ENCODE measurements around the gene LAIR2. TPM values are rescaled to one million over a fixed set of nuclear protein-coding genes. Genes with fewer than 3 reads are reported as not detected.

Gene LAIR2
- total and polyA plus RNA-seq, 2 experiments from 2014 or later = not detected

- DNase-seq (ENCODE audit: low spot score) (no peak), ATAC-seq (no peak)
- H2AFZ ChIP-seq = peak overlapping the region; percentile 96
These were observed 28.7 kb upstream of the LAIR2 start for GRCh38 chr19:54473892-54474372.

GRCh38 chr19:54475706-54476105 is 26.9 kb upstream of the LAIR2 start:
- peaks cover 10% of the 10 kb centered on the region for H3K27me3 ChIP-seq (ENCODE audit: insufficient read depth)
- no peak overlapping the region for H3K27ac ChIP-seq (ENCODE audit: low read depth)
- no peak for DNase-seq (ENCODE audit: low spot score)
- peaks cover 2% of the 10 kb centered on the region; the same call in 2 of the 3 replicates for H3K9me3 Mint-ChIP-seq
- H3K4me1 ChIP-seq (ENCODE audit: insufficient read depth) = peaks cover 9% of the 10 kb centered on the region; the same call in 1 of the 2 replicates
- H3K9me2 ChIP-seq (ENCODE audit: insufficient read depth) = no peaks in the 10 kb centered on the region
- no peak overlapping the region for H2AFZ ChIP-seq
- H4K20me1 ChIP-seq (replicated peaks; ENCODE audit: insufficient read depth) = no peaks in the 10 kb centered on the region
- H3K36me3 Mint-ChIP-seq (ENCODE audit: low read depth) = no peaks in the 10 kb centered on the region; the same call in 2 of the 3 replicates
- H3K36me3 ChIP-seq (ENCODE audit: insufficient read depth) = no peaks in the 10 kb centered on the region
- no peaks in the 10 kb centered on the region for H3F3A ChIP-seq (replicated peaks; ENCODE audit: low read depth)
- no peak overlapping the region for H3K4me3 Mint-ChIP-seq
- no peak for ATAC-seq
- no peak overlapping the region for H3K4me3 ChIP-seq
- H3K79me2 ChIP-seq (replicated peaks; ENCODE audit: insufficient read depth) = no peaks in the 10 kb centered on the region
- peaks cover 15% of the 10 kb centered on the region for H3K4me1 Mint-ChIP-seq
- H3K27me3 Mint-ChIP-seq (ENCODE audit: insufficient read depth, low read depth, poor library complexity) = peaks cover 22% of the 10 kb centered on the region
- H3K27ac Mint-ChIP-seq = no peak overlapping the region
- H3K4me2 ChIP-seq = no peak overlapping the region
- TF ChIP-seq CTCF (conservative IDR thresholded peaks at IDR 0.05; ENCODE audit: low read depth in 2 of 2) = no peak
- TF ChIP-seq NANOG (IDR thresholded peaks at IDR 0.05; ENCODE audit: borderline replicate concordance) = no peak
- no peak for TF ChIP-seq CREB1 (CRISPR knock-in tag; IDR thresholded peaks at IDR 0.05; ENCODE audit: low read depth)

More at GRCh38 chr19:54473892-54474372, 28.7 kb upstream of the LAIR2 start:
- Mint-ChIP-seq H3K4me1 (peaks cover 24% of the 10 kb centered on the region), H3K9me3 (peaks cover 2% of the 10 kb centered on the region; the same call in 2 of the 3 replicates), H3K36me3 (ENCODE audit: low read depth) (no peaks in the 10 kb centered on the region; the same call in 2 of the 3 replicates), H3K27me3 (ENCODE audit: insufficient read depth, low read depth, poor library complexity) (peaks cover 32% of the 10 kb centered on the region), H3K27ac (no peak overlapping the region), H3K4me3 (no peak overlapping the region)
- no peak overlapping the region; the same call in 1 of the 2 replicates for H3K4me2 ChIP-seq
- no peak overlapping the region for H3K4me3 ChIP-seq
- no peaks in the 10 kb centered on the region for H3F3A ChIP-seq (replicated peaks; ENCODE audit: low read depth)
- no peak overlapping the region for H3K27ac ChIP-seq (ENCODE audit: low read depth)
- no peaks in the 10 kb centered on the region for H3K9me2 ChIP-seq (ENCODE audit: insufficient read depth)
- no peak for TF ChIP-seq JUNB (IDR thresholded peaks at IDR 0.05; ENCODE audit: unreplicated experiment)
- TF ChIP-seq NANOG (IDR thresholded peaks at IDR 0.05; ENCODE audit: borderline replicate concordance) = no peak
- TF ChIP-seq ZNF331 (CRISPR knock-in tag; IDR thresholded peaks at IDR 0.05; ENCODE audit: low read depth) = no peak
- no peak for TF ChIP-seq EZH2 (IDR thresholded peaks at IDR 0.05; ENCODE audit: low read depth, unreplicated experiment)
- no peak for TF ChIP-seq REST (IDR thresholded peaks at IDR 0.05; ENCODE audit: unreplicated experiment)
- TF ChIP-seq EZH2phosphoT487 (IDR thresholded peaks at IDR 0.05; ENCODE audit: unreplicated experiment) = no peak
- no peak for TF ChIP-seq POLR2AphosphoS5 (IDR thresholded peaks at IDR 0.05; ENCODE audit: low read depth)
- TF ChIP-seq ETS1 (IDR thresholded peaks at IDR 0.05) = no peak
- peaks cover 28% of the 10 kb centered on the region for H3K27me3 ChIP-seq (ENCODE audit: insufficient read depth)
- H3K4me1 ChIP-seq (ENCODE audit: insufficient read depth) = peaks cover 17% of the 10 kb centered on the region
- no peaks in the 10 kb centered on the region for H3K79me2 ChIP-seq (replicated peaks; ENCODE audit: insufficient read depth)
- no peaks in the 10 kb centered on the region for H4K20me1 ChIP-seq (replicated peaks; ENCODE audit: insufficient read depth)
- H3K36me3 ChIP-seq (ENCODE audit: insufficient read depth) = no peaks in the 10 kb centered on the region
